Measurements from ENCODE around the gene ITGB3.
"Not testable (repeated sequence)": the region's sequence is repeated elsewhere in the genome, so short reads cannot be mapped to it uniquely, and the experiment has no call there.

Gene ITGB3

DNA sequence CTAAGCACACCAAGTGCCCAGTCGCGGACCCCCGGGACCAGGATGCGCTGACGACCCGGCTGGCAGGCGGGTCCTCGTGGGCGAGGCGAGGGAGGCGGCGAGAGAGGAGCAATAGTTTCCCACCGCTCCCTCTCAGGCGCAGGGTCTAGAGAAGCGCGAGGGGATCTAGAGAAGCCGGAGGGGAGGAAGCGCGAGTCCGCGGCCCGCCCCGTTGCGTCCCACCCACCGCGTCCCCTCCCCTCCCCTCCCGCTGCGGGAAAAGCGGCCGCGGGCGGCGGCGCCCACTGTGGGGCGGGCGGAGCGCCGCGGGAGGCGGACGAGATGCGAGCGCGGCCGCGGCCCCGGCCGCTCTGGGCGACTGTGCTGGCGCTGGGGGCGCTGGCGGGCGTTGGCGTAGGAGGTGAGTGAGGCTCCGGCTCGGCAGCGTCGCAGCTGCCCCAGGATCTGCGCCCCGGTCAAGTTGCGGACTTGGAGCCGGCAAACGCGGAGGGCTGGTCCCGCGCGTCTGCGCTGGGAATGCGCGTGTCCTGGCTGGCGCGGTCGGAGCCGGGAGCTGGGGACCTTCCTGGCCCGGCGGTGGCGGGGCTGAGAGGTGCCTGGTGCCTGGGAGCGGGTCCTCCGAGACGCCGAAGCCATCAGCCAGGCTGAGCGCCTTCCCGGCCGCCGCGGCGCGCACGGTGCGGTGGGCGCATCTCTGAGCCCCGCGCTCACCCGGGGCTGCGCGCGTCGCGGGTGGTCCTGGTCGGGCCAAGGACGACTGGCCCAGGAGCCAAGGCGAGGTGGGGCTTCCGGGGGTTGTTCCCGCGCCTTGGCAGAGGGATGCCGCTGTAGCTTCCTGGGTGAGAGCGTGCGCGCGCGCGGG, at the start of gene ITGB3:
Gene ITGB3 (plus strand): TSS at position 287 of the 862 bp plus-strand sequence. CDS start 35 bp downstream, at position 322.
- peak; percentile 56 to 74 for DNase-seq

DNA sequence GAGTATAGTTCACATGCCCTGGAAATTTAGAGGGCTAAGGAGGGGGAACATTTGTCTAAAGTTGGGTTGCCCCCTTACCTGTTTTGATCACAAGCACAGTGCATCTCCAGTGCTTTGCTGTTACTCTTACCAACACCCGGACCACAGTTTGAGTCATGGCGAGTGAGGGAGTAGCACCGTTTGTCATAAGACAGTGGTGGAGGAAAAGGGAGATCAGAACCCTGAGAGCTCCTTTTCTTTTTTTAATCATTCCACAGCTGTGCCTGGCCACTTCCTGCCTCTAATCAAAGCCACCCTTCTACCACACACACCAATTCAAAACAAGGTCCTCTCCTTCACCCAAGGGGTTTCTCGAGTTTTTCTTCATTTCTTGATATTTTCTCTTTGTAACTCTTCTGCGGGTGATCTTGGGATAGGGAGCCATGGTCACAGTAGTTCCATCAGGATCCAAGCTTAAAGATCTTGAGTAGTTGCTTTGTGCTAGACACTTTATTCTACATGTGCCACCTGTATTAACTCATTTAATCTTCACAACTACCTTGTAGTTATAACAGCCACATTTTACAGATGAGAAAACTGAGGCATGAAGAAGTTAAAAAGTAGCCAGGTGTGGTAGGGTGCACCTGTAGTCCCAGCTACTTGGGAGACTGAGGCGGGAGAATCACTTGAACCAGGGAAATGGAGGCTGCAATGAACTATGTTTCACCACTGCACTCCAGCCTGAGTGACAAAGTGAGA, 49.5 kb upstream of the ITGB3 start:
- DNase-seq, result peak; percentile 50 to 52

DNA sequence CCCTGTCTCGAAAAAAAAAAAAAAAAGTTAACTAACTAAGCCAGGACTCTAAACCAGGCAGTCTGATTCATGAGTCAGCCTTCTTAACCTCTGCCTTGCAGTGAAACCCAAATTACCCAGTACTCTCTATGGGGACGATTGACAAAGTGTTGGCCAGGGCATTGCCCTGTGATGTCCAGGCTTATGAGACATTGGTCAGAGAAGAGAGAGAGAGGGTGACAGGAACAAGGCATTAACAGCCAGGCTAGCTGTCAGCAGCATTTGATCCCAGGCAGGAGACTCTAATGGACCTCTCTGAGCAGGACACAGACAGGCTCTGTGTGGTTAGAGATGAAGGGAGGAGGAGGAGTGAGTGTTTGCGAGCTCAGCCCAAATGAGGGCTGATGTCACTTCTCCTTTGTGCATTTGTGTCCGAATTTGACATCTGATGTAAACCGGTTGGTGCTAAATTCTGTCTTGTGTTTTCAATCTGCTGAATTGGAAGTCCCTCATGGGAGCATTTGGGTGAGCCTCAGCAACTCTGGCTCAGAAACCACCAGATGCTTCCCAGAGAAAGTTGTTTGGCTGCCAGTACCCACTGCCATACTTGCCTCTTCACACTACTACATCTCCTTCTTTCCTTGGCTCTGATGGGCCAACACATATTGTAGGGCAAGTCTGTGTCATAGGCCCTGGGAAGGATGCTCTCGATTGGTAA, 48.8 kb upstream of the ITGB3 start:
- no peak for DNase-seq

DNA sequence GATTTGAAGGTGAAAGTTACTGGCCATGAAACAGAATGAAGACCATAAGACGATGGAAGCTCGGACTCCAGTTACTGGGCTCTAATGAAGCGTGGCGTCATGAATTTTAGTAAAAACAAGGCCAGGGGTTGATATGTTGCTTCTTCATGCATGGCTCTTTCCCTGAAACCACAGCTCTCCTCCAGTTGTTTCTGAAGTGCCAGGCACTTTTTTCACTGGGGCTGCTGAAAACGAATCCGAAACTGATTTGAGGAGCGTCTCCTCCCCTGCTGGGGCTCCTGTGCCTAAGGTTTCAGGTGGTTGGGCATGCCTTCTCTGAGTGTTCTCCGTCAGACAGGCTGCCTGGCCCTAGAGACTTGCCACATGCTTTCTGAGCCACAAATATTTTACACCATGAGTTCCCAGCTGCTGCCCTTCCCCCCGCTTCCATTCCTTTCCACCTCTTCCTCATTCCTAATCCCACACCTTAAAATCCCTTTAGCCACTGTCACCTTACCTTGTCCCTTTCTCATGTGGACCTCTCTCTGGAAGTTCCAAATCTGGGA, 48.1 kb upstream of the ITGB3 start:
- DNase-seq, result peak; percentile 58 to 61

DNA sequence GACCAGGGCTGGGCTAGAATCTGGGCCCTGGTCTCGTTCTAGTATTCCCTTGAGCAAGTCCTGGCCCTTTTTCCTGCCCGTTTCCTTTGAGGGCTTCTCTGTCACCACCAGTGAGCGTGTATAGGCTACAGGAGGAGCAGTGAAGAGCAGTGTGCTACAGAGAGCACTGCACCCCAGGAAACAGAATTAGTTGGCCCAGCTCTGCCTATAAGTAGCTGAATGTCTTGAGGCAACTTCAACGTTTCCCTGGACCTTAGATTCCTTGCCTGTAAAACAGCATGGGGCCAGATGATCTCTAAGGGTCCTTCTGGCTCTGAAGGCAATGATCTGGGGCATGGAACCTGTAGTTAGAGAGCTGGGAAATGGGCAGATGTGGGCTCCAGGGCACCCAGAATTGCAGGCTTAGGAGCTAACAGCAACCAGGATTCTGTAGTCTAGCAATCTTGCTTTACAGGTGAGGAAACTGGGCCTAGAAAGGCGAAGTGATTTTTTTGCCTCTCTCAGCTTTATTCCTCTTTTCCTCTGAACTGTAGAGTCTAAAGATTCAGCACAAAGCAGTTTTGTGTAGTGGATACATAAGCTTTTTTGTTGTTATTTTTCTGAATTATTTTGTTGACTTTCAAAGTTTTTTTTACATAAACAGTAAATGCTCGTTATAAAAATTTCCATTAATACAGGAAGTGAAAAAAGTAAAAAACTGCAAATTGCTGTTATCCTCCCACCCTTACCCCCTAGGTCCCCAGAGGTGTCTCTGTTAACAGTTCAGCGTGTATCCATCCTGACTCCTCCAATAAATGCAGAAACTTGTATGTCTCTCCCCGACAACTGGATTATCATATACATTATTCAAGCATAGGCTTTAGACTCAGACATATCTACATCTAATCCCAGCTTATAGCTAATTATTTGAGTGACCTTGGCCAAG, 46.2 kb upstream of the ITGB3 start:
- DNase-seq, result no peak

DNA sequence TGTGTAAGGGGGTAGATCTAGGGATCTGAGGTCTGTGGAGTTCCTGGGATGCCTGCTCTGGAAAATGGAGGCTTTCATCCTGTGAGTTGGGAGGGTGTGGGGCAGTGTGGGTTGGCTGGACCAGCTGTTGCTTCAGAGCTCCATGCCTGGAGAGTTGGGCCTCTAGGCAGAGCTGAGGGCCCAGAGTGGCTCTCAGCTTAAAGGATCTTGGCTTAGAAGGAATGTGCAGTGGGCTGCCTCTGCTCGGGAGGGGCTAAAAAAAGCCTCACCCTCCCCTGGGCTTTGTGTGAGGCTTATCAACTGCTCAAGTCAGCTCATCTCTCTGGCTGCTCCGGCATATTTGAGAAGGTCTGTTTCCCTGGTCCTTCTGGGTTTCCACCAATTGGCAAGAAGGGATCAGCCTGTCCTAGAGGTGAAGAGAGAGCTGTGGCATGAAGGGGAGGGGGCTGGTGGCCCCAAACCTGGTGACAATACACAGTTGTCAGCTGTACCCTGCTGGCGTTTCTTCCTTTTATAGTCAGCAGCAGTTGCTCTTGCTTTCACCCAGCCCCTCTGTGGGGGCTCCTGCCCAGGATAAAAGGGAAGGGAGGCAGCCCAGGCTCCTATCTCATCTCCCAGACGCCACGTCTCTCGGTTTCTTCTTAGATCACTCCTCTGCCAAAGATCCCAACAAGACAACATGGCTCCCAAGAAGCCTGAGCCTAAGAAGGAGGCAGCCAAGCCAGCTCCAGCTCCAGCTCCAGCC, 44.7 kb upstream of the ITGB3 start, which contains the start of gene MYL4:
Gene MYL4 (plus strand): TSS at position 605 of the 745 bp plus-strand sequence. CDS start 75 bp downstream, at position 680.
- no peak for DNase-seq

DNA sequence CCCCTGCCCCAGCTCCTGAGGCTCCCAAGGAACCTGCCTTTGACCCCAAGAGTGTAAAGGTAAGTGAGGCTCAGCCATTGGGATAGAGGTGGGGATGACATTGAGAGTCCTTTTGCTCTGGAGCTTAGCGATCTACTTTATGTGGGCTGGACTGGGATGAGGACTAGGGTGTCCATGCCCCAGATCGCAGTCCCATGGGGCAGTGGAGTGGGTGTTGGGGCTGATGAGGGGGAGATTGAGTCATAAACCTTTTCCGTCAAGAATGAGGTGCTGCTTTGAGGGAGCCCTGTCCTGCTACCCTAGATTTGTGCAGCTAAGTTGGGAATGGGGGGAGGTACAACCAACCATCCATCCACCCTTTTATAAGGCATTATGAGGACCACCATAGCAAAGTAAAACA, 44.1 kb upstream of the ITGB3 start:
- DNase-seq, result no peak

DNA sequence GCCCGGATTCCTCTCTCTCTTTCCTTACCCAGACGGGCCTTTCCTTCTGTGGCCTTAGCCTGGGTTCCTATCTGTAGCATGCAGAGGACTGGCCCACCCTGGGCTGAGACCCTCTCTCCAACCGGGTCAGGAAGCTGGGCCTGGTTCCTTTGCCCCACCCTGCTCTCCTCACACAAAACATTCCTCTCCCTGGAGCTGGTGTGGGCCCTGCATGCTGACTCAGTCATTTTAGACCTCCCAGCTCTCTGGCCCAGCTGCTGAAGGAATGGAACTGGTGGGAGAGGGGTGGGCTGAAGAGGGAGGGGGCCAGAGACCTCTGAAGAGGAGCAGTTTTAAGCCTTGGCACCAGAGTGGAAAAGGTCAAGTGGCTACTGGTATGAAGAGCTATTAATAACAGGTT, 43.5 kb upstream of the ITGB3 start:
- no peak for DNase-seq

DNA sequence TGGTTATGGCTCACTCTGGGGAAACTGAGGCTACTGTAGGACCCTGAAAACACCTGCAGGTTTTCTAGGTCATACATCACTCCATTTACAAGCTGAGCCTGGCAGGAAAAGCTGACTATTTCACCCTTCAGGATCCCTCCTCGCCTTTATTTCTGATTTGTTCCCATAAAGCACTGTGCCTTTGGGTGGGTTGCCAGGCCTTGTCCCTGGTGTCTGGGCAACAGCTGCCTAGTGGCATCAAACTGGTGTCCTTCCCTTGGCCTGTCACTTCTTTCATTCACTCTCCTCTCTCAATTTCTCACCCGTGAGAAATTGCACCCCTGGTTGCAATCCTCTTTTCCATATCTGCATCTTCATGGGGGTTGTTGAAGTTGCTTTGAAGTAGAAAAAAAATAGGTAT, 42.8 kb upstream of the ITGB3 start:
- DNase-seq, result no peak

DNA sequence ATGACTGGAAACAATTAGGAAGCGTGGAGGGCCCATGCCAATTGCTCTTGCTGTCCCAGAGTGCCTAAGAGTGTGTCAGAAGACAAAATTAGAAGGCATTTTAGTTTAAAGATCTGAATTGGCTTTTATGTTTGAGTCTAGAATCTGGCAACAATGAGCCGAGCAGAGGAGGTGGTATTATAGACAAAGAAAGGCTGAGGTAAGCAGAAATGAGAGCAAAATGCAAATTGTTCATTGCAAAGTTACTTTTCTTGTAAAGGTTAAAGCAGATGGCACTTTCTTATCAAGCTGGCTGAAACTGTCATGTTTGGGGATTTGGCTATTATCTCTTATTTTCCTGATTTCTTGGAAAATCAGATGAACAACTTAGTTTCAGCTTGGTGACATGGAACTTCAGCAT, 41.2 kb upstream of the ITGB3 start:
- DNase-seq, result no peak

DNA sequence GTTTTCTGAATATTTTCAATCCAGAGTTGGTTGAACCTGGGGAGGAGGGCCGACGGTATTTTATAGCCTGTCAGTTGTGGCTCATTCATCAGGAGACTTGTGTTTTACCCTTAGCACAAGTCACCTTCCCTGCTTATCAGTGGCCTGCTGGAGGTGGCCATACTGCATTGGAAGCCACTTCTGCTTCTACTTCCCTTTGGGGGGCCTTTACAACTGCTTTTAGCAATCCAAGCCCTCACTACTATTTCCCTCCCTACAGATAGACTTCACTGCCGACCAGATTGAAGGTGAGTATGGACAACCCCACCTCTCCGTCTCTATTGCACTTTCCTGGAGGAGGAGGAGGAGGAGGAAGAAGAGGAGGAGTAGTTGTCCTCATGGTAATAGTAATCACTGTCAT, 40.1 kb upstream of the ITGB3 start:
- DNase-seq, result no peak

DNA sequence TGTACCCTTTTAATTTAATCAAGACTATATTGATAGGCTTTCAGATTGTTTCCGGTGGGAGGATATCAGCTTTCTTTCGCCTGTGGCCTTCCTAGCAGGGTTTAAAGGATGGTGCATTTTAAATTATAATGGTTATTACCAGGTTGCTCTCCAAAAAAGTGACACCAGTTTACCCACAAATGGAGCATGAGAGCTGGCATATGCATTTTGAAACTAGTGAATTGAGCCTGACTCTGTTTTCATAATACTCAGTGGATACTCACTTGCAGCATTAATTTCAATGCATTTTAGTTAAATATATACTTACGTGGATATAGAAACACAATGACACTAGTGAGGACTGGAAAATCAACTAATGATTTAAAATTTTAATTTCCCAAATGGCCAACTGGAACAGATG, 38.7 kb upstream of the ITGB3 start:
- DNase-seq, result no peak

DNA sequence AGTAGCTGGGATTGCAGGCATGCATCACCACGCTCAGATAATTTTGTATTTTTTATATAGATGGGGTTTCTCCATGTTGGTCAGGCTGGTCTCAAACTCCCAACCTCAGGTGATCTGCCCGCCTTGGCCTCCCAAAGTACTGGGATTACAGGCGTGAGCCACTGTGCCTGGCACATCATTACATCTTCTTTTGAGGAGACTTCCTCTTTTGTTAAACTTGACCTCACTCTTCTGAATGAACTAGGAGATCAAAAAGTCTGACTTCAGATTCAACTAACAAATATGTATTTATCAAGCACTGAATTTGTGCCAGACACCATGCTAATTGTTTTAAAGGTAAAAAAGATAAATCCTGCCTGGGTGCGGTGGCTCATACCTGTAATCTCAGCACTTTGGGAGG, 36.8 kb upstream of the ITGB3 start:
- not testable (repeated sequence) for DNase-seq

DNA sequence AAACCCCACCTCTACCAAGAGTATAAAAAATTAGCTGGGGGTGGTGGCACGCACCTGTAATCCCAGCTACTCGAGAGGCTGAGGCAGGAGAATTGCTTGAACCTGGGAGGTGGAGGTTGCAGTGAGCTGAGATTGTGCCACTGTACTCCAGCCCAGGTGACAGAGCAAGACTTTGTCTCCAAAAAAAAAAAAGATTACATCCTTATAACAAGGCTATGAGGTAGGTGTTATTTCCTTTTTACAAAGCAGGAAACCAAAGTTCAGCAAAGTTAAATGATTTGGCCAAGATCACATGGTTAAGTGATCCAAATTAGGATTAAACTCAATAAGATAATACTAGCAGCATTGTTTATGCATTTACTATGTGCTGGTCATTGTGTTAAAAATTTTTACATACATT, 36.3 kb upstream of the ITGB3 start:
- not testable (repeated sequence) for DNase-seq

DNA sequence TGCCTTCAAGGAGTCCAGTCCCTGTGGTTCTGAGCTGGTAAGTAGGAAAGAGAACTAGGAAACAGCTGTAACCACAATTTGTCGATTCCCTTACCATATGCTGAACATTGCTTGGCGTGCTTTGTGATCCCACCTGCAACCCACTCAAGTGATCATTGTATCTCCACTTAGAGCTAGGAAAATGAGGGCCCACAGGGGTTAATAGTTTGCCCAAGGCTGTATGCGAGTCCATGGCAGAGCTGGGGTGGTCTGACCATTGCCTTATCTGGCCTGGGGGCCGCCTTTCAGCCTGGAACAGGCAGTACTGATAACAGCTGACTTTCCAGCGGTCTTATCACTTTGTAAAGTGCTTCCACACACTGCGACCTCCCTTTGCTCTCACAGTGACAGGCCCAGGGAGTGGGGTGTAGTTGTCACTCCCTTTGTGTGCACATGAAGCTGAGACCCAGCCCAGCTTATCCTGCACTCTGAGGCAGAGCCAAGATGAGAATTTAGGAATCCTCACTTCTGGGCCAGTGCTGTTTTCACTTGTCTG, 34.7 kb upstream of the ITGB3 start:
- no peak for DNase-seq

DNA sequence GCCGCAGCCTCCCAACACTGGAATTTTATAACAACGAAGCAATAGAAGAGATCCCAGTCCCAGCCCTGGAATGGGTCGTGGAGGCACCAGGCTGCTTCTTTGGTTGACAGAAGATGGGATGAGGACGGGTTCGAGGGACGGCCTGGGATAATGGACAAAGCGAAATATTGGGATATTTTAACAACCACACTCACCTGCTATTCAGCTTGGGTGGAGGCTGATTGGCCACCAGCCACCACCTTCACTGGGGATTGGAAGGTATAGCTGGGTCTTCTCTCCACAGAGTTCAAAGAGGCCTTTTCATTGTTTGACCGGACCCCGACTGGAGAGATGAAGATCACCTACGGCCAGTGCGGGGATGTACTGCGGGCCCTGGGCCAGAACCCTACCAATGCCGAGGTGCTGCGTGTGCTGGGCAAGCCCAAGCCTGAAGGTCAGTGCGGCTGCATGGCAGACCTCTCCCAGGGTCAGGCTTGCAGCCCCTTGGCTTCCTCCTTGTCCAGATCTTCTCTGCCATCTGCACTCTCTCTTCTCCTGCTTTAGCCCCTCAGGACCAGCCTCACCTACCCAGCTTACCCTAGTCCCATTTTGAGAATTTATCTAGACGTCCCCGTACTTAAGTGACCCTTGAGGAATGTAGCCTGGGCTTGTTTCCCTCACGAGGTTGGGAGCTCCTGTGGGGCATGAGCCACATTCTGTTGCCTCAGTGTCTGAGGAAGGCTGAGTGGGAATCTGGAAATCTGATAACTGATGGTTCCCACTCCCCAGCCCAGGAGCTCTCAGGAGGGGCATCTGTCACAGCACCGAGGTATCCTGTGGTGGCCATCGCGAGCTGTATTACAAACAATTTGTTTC, 33.8 kb upstream of the ITGB3 start:
- DNase-seq, result no peak

DNA sequence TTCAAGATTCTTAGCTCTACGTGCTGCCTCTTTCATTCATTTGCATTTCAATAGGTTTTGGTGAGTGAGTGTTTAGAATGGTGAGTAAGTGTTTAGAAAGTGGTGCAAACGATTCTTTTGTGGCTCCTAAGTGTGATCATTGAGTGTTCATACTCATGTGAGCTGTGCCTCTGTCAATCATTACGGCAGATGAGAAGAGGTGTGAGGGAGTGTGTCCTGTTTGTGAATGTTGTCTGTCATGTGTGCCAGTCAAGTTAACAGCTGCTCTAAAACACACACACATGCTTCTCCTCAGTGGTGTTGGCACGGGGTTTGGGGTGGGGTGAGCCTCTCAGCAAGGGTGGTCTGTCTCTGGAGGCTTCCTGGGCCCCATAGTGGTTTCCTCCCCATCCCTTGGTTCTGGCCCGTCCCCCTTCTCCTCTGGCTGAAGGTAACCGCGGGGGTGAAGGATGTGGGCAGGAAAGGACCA, 33.1 kb upstream of the ITGB3 start:
- DNase-seq, result no peak

DNA sequence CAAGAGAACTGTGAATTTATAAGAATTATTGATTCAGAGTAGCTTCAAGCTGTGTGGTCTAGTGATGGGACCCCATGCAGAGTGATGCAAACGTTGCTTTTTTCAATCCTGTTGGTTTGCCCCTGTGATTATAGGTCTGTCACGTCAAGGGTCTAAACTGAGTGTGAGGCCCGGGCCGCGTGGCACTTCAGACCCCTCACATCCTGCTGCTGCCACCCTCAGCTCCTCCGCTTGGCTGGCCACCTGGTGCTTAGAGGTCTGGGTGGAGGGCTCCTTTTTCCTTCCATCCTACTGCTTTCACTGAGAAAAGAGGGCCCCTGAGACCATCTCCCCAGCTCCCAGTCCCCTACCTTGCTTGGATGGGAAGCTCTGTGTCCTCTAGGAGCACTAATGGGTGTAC, 32.5 kb upstream of the ITGB3 start:
- DNase-seq, result no peak

DNA sequence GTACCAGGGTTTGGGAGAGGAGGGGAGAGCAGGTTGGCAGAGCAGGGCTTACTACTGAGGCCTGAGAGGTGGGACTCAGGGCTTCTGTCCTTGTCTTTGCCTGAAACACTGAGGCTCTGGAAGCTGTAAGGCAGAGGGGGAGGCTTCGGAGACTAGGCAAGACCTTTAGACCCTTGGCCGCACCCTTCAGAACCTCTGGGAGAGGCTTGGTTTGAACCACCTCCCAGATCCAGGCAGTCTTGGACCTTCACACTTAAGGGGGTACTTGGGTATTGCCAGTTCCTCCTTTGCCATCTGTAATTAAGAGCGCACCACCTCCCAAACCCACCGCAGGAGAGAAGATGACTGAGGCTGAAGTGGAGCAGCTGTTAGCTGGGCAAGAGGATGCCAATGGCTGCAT, 31.6 kb upstream of the ITGB3 start:
- DNase-seq, result no peak

DNA sequence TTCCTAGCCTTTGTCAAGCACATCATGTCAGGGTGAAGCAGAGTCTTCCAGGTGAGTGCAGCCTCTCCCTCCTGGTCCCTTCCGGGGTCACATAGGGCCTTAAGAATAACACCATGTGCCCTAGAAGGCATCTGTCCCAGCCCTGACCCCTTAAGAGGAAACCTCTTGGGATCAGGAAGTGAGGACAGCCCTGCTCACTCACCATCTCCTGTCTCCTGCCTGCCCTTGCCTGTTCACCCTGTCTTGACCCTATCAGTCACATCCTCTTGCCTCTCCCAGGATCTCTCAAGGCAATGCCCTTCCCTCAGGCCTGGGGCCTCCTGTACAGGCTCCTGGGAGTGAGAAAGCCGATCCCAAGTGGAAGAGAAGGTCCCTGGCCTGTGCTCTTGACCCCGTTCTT, 30.6 kb upstream of the ITGB3 start:
- DNase-seq, result no peak

Measured in stimulated activated CD4-positive, alpha-beta T cell treated with anti-CD3 and anti-CD28 coated beads, Interleukin-2, amount 100 ng/mL, for 24 hours (primary cell).